Glutamatergic neuron (in vitro differentiated cells): ENCODE results near the gene FCRLA. TPM values are rescaled to one million over a fixed set of nuclear protein-coding genes. Genes with fewer than 3 reads are reported as not detected.

Experiments
- DNase-seq: peaks from one replicate; pipeline ENCODE4 v3.0.0; 2022
- H3K27ac Mint-ChIP-seq: one replicate; pipeline ENCODE4 v1.8.0; 2020; ENCODE audit warnings: mild to moderate bottlenecking, mixed read lengths, inconsistent platforms; ENCODE audit not compliant: unreplicated experiment
- H3K27me3 Mint-ChIP-seq: one replicate; pipeline ENCODE4 v1.8.0; 2020; ENCODE audit warnings: mild to moderate bottlenecking, moderate library complexity, mixed read lengths, inconsistent platforms; ENCODE audit not compliant: unreplicated experiment
- H3K36me3 Mint-ChIP-seq: one replicate; pipeline ENCODE4 v1.8.0; 2020; ENCODE audit warnings: mild to moderate bottlenecking, mixed read lengths, inconsistent platforms; ENCODE audit not compliant: unreplicated experiment
- H3K4me1 Mint-ChIP-seq: one replicate; pipeline ENCODE4 v1.8.0; 2020; ENCODE audit warnings: mild to moderate bottlenecking, low read depth, mixed read lengths, inconsistent platforms; ENCODE audit not compliant: unreplicated experiment
- H3K4me3 Mint-ChIP-seq: one replicate; pipeline ENCODE4 v1.8.0; 2020; ENCODE audit warnings: mild to moderate bottlenecking, mixed read lengths, inconsistent platforms; ENCODE audit not compliant: unreplicated experiment
- H3K9me3 Mint-ChIP-seq: one replicate; pipeline ENCODE4 v1.8.0; 2020; ENCODE audit warnings: mild to moderate bottlenecking, moderate library complexity, mixed read lengths, inconsistent platforms; ENCODE audit not compliant: unreplicated experiment
- total RNA-seq: library from RNA; stranded (reverse); fragmentation: NEBNext Ultra II Directional; extraction: Animal tissue kit (Norgen Biotek cat#: 25700); gene quantifications from one replicate; pipeline ENCODE4 v1.2.1, GENCODE V29; 2021; ENCODE audit not compliant: unreplicated experiment
- TF ChIP-seq, protein P1 (sequence below): fragments of 200-600 bp; sonication (generic); IDR thresholded peaks from one replicate; pipeline ENCODE4 v1.5.0; 2021; ENCODE audit not compliant: partially characterized antibody, unreplicated experiment

The FCRLA gene
- total RNA-seq, 1 donor from 2014 or later: 0.39 TPM

GRCh38 chr1:161720422-161720821 is 13.4 kb downstream of the FCRLA start:
- TF ChIP-seq, protein P1, sequence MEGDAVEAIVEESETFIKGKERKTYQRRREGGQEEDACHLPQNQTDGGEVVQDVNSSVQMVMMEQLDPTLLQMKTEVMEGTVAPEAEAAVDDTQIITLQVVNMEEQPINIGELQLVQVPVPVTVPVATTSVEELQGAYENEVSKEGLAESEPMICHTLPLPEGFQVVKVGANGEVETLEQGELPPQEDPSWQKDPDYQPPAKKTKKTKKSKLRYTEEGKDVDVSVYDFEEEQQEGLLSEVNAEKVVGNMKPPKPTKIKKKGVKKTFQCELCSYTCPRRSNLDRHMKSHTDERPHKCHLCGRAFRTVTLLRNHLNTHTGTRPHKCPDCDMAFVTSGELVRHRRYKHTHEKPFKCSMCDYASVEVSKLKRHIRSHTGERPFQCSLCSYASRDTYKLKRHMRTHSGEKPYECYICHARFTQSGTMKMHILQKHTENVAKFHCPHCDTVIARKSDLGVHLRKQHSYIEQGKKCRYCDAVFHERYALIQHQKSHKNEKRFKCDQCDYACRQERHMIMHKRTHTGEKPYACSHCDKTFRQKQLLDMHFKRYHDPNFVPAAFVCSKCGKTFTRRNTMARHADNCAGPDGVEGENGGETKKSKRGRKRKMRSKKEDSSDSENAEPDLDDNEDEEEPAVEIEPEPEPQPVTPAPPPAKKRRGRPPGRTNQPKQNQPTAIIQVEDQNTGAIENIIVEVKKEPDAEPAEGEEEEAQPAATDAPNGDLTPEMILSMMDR: no peak
- no peak overlapping the region for H3K4me3 Mint-ChIP-seq
- peaks cover 7% of the 10 kb centered on the region for H3K27me3 Mint-ChIP-seq

DNA sequence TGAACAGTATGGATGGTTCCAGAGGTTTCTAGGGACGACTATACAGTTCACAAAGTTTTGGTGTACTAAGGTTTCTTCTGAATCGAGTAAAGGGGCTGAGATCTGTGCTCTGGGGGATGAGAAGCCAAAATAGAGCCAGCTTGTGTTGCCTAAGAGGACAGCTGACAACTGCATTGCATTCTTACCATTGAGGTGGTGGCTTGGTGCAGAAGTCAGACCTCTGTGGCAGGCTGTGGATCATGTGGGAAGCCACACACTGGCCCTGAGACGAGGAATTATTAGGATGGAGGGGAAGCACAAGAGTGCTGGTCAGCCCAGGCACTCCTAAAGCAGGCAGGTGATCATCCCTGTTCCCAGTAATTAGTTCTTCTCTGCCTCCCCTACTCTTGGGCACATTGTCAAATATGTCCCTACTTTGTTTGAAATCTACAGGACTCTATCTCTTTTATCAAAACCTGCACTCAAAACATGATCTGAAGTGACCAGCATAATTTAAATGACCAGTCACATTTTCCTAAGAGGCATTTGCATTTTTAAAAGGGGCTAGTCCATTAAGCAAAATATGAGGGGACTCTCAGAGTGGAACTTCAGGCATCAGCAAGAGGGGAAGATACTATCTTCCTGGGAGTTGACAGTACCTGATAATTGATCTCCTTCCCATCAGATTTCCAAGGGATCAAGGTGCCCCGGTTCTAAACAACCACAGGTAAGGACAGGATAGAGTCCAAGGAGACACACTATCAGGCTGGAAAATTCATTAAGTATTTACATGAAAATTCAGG is 14.1 kb downstream of the FCRLA start, which contains the start of gene FCRLB:
TSS of gene FCRLB (plus strand) at position 589 of the 782 bp plus-strand sequence. CDS start 1,129 bp downstream, outside the sequence.
- H3K27me3 Mint-ChIP-seq: peaks cover 12% of the 10 kb centered on the region

More at GRCh38 chr1:161720422-161720821, 13.4 kb downstream of the FCRLA start:
- Mint-ChIP-seq H3K9me3 (peaks cover 1% of the 10 kb centered on the region), H3K4me1 (no peaks in the 10 kb centered on the region), H3K36me3 (no peaks in the 10 kb centered on the region), H3K27ac (no peak overlapping the region)
- no peak for DNase-seq

GRCh38 chr1:161721738-161722343 is 14.8 kb downstream of the FCRLA start:
- no peaks in the 10 kb centered on the region for H3K36me3 Mint-ChIP-seq
- peaks cover 12% of the 10 kb centered on the region for H3K27me3 Mint-ChIP-seq
- peaks cover 5% of the 10 kb centered on the region for H3K4me1 Mint-ChIP-seq
- TF ChIP-seq, protein P1: no peak
- no peak for DNase-seq
- H3K27ac Mint-ChIP-seq: no peak overlapping the region
- no peak overlapping the region for H3K4me3 Mint-ChIP-seq
- peaks cover 2% of the 10 kb centered on the region for H3K9me3 Mint-ChIP-seq

More for the DNA sequence above, 14.1 kb downstream of the FCRLA start, which contains the start of gene FCRLB:
- H3K4me3 Mint-ChIP-seq: no peak within 1 kb of the TSS
- H3K36me3 Mint-ChIP-seq: no peaks in the 10 kb centered on the region
- TF ChIP-seq, protein P1: no peak
- H3K27ac Mint-ChIP-seq: no peak within 1 kb of the TSS
- peaks cover 5% of the 10 kb centered on the region for H3K4me1 Mint-ChIP-seq
- peaks cover 2% of the 10 kb centered on the region for H3K9me3 Mint-ChIP-seq
- no peak for DNase-seq

DNA sequence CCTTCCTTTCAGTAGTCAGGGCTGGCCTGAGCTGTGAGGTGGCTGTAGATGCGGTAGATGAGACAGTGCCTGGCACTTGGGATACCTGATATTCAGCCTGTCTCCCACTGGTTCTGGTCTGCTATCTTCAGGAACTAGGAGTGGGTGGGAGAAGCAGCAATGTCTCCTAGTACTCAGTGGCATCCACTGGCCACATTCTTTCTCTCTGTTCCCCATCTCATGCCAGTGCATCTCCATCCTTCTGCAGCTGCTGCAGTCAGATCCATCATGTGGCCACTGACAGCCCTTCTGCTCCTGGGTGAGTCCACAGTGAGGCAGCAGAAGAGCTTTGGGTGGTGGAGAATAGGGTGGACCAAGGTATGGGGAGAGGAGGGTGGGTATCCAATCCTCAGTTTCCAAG is 15.4 kb downstream of the FCRLA start:
- no peak overlapping the region for H3K4me3 Mint-ChIP-seq
- H3K9me3 Mint-ChIP-seq: peaks cover 2% of the 10 kb centered on the region
- no peak overlapping the region for H3K27ac Mint-ChIP-seq
- TF ChIP-seq, protein P1: no peak
- H3K36me3 Mint-ChIP-seq: no peaks in the 10 kb centered on the region
- peaks cover 12% of the 10 kb centered on the region for H3K27me3 Mint-ChIP-seq
- DNase-seq: no peak
- peaks cover 5% of the 10 kb centered on the region for H3K4me1 Mint-ChIP-seq
